ENCODE data around the gene PSMB4. TPM values are rescaled to one million over a fixed set of nuclear protein-coding genes. Genes with fewer than 3 reads are reported as not detected.
A peak's percentile ranks its signal among the peaks of the same experiment; 100 is the strongest.

PSMB4 gene
- total RNA-seq, 1 experiment from 2014 or later: 565 TPM

DNA sequence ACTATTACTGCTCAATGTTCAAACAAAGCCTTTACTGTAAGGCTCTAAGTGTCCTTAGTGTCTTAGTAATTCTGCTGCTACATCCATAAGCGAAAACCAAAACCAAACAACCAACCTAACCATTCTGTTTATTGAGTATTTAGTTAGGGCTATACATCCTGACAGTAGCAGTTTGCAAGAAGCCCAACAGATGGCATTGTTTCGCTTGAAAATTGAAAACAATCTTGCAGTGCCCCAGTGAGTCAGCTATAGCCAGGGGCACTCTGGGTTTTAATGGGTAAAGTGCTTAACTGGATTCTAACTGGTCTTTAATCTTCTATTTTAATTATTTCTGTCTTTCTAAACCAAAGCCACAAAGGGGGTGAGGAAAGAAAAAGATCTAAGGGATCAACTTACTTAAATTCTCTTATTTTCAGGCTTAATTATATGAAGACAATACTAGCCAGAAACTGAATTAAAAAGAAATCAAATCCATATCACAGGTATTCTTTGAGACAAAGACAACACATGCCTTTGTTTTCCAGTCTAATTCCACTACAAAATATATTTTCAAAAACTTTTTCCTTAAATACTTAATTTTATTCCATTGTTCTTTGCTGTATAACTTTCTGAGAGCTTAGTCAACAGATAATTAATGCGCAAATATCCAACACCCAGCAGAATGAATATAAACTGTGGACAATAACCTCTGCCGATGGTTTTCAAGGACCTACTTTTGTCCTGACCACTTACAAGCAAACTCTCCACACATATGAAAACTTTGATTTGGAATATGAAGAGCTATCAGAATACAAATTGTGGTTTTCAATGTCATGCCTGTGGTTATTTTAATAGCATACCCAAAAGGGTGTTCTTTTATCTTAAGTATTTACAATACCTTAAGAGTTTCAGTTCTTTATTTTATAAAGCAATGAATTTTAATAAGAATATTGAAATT is 44.7 kb downstream of the PSMB4 start:
- intact Hi-C loops (cut with micrococcal nuclease; ENCODE audit: unreplicated experiment): loop anchor here (2.0 kb wide), 1 partner anchor 291 kb away; no protein-coding TSS in a partner anchor
- peaks cover 20% of the 10 kb centered on the region for H3K4me1 ChIP-seq (ENCODE audit: insufficient read depth, low read length, poor library complexity, severe bottlenecking)
- H3K9me3 ChIP-seq (ENCODE audit: low read depth, low read length, poor library complexity, severe bottlenecking): no peaks in the 10 kb centered on the region
- peak overlapping the region; percentile 39 for H3K27ac ChIP-seq (ENCODE audit: low read depth, low read length, poor library complexity, severe bottlenecking)
- CTCF ChIA-PET: interaction anchor here (0.5 to 1.0 kb wide), 4 partner anchors 53 to 438 kb away, joined by 4 to 9 read pairs (median 5); partner anchors contain the start of gene CGN
- POLR2A ChIA-PET (ENCODE audit: low non-redundant PET): no interaction called here
- H3K36me3 ChIP-seq (ENCODE audit: insufficient read depth, low read length, poor library complexity, severe bottlenecking): peaks cover 21% of the 10 kb centered on the region
- H3K4me3 ChIP-seq (ENCODE audit: low read depth, low read length, poor library complexity, severe bottlenecking): no peak overlapping the region
- peak; percentile 87 for DNase-seq (ENCODE audit: low spot score)
- BruUV-seq (replicated peaks): no TSS peak
- TF ChIP-seq EZH2 (IDR thresholded peaks at IDR 0.05; ENCODE audit: borderline replicate concordance, low read depth, low read length, poor library complexity, severe bottlenecking) (no peak), CTCF (conservative IDR thresholded peaks at IDR 0.05; ENCODE audit: low read depth, low read length) (peak; percentile 87)
- H3K27me3 ChIP-seq (replicated peaks; ENCODE audit: insufficient read depth, low read depth, low read length, poor library complexity): no peaks in the 10 kb centered on the region

DNA sequence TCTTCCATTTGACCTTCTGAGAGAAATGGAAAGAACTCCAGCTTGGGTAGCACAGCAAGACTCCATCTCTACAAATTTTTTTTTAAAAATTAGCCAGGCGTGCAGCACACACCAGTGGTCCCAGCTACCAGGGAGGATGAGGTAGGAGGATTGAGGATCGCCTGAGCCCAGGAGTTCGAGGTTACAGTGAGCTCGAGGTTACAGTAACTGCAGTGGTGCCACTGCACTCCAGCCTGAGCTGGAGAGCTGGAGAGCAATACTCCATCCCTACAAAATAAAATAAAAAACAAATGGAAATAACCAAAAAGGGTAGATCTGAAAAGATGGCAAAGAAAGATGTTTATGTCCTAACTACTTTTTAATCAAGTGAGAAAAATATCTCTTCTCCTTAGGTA is 45.4 kb downstream of the PSMB4 start:
- H3K4me1 ChIP-seq (ENCODE audit: insufficient read depth, low read length, poor library complexity, severe bottlenecking): peaks cover 20% of the 10 kb centered on the region
- H3K4me3 ChIP-seq (ENCODE audit: low read depth, low read length, poor library complexity, severe bottlenecking): no peak overlapping the region
- H3K9me3 ChIP-seq (ENCODE audit: low read depth, low read length, poor library complexity, severe bottlenecking): no peaks in the 10 kb centered on the region
- intact Hi-C loops (cut with micrococcal nuclease; ENCODE audit: unreplicated experiment): loop anchor here (2.0 kb wide), 1 partner anchor 290 kb away; no protein-coding TSS in a partner anchor
- no peak for DNase-seq (ENCODE audit: low spot score)
- H3K27ac ChIP-seq (ENCODE audit: low read depth, low read length, poor library complexity, severe bottlenecking): no peak overlapping the region
- ChIA-PET POLR2A (ENCODE audit: low non-redundant PET) (no interaction called here), CTCF (interaction anchor here (0.6 kb wide), 1 partner anchor 52 kb away, joined by 9 read pairs; no protein-coding TSS in a partner anchor)
- no TSS peak for BruUV-seq (replicated peaks)
- peaks cover 21% of the 10 kb centered on the region for H3K36me3 ChIP-seq (ENCODE audit: insufficient read depth, low read length, poor library complexity, severe bottlenecking)
- TF ChIP-seq EZH2 (IDR thresholded peaks at IDR 0.05; ENCODE audit: borderline replicate concordance, low read depth, low read length, poor library complexity, severe bottlenecking): no peak
- TF ChIP-seq CTCF (conservative IDR thresholded peaks at IDR 0.05; ENCODE audit: low read depth, low read length): no peak
- H3K27me3 ChIP-seq (replicated peaks; ENCODE audit: insufficient read depth, low read depth, low read length, poor library complexity): no peaks in the 10 kb centered on the region

DNA sequence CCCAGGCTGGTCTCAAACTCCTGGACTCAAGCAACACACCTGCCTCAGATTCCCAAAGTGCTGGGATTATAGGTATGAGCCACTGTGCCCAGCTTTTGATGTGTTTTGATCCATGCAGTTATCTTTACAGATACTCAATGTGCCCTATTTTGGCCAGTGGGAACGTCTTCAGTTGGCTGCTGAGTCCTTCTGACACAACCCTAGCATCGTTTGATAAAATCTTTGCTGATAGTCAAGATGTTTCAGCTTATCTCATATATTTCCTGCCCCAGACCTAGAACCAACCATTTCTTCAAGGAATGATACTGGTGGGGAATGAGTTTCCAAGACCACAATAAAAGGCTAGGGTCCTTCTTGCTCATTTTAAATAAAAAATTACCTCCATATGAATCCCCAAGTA is 48.3 kb downstream of the PSMB4 start:
- BruUV-seq (replicated peaks): no TSS peak
- ChIA-PET CTCF (no interaction called here), POLR2A (ENCODE audit: low non-redundant PET) (interaction anchor here (0.6 to 0.7 kb wide), 2 partner anchors 11 to 1039 kb away, joined by 3 read pairs; no protein-coding TSS in a partner anchor)

More for the DNA sequence above, 48.3 kb downstream of the PSMB4 start:
- H3K36me3 ChIP-seq (ENCODE audit: insufficient read depth, low read length, poor library complexity, severe bottlenecking): no peaks in the 10 kb centered on the region
- H3K9me3 ChIP-seq (ENCODE audit: low read depth, low read length, poor library complexity, severe bottlenecking): no peaks in the 10 kb centered on the region
- H3K4me3 ChIP-seq (ENCODE audit: low read depth, low read length, poor library complexity, severe bottlenecking): no peak overlapping the region
- DNase-seq (ENCODE audit: low spot score): no peak
- no peak overlapping the region for H3K27ac ChIP-seq (ENCODE audit: low read depth, low read length, poor library complexity, severe bottlenecking)
- intact Hi-C loops (cut with micrococcal nuclease; ENCODE audit: unreplicated experiment): no loop called here
- no peaks in the 10 kb centered on the region for H3K27me3 ChIP-seq (replicated peaks; ENCODE audit: insufficient read depth, low read depth, low read length, poor library complexity)
- TF ChIP-seq EZH2 (IDR thresholded peaks at IDR 0.05; ENCODE audit: borderline replicate concordance, low read depth, low read length, poor library complexity, severe bottlenecking) (no peak), CTCF (conservative IDR thresholded peaks at IDR 0.05; ENCODE audit: low read depth, low read length) (no peak)
- H3K4me1 ChIP-seq (ENCODE audit: insufficient read depth, low read length, poor library complexity, severe bottlenecking): peaks cover 20% of the 10 kb centered on the region

Other genes with a start within 250 kb of the PSMB4 start
- not detected in 2 replicates for gene TNFAIP8L2, start 242.9 kb upstream of the PSMB4 start, total RNA-seq (2021)
- 7.7 and 8.1 TPM in 2 replicates for gene LYSMD1, start 233.7 kb upstream of the PSMB4 start, total RNA-seq (2021)
- 57.5 and 59.6 TPM in 2 replicates for gene SCNM1, start 233.4 kb upstream of the PSMB4 start, total RNA-seq (2021)
- gene TMOD4, start 223.6 kb upstream of the PSMB4 start, total RNA-seq (2021): 1.4 and 2.8 TPM in 2 replicates
- gene VPS72, start 209.4 kb upstream of the PSMB4 start, total RNA-seq (2021): 113 and 114 TPM in 2 replicates
- 109 and 115 TPM in 2 replicates for gene PIP5K1A, start 201.0 kb upstream of the PSMB4 start, total RNA-seq (2021)
- gene PSMD4, start 144.8 kb upstream of the PSMB4 start, total RNA-seq (2021): 312 and 339 TPM in 2 replicates
- 26.4 and 30.2 TPM in 2 replicates for gene ZNF687, start 117.3 kb upstream of the PSMB4 start, total RNA-seq (2021)
- gene PI4KB, start 72.2 kb upstream of the PSMB4 start, total RNA-seq (2021): 62.1 and 62.8 TPM in 2 replicates
- 49.0 and 51.8 TPM in 2 replicates for gene RFX5, start 52.3 kb upstream of the PSMB4 start, total RNA-seq (2021)
- gene SELENBP1, start 26.9 kb upstream of the PSMB4 start, total RNA-seq (2021): 0.50 TPM in 1 of 2 replicates, not detected in the other
- gene POGZ, start 59.9 kb downstream of the PSMB4 start, total RNA-seq (2021): 98.4 and 102 TPM in 2 replicates
- gene CGN, start 111.8 kb downstream of the PSMB4 start, total RNA-seq (2021): 2.6 and 4.1 TPM in 2 replicates
- gene TUFT1, start 140.7 kb downstream of the PSMB4 start, total RNA-seq (2021): 2.6 and 4.4 TPM in 2 replicates
- 45.9 and 46.7 TPM in 2 replicates for gene SNX27, start 212.5 kb downstream of the PSMB4 start, total RNA-seq (2021)